NCI-H187 treated with DMSO at 0.1 percent for 48 hours (cell line): ENCODE measurements around the gene CCDC6.
"Not testable (repeated sequence)": the region's sequence is repeated elsewhere in the genome, so short reads cannot be mapped to it uniquely, and the experiment has no call there.

Source experiments
- DNase-seq: peaks from one replicate; lab custom pipeline; 2025; lab: John Stamatoyannopoulos, UW

Gene CCDC6

GRCh38 chr10:59808896-59809643 is 97.3 kb downstream of the CCDC6 start:
- no peak for DNase-seq

GRCh38 chr10:59807629-59808620 is 98.4 kb downstream of the CCDC6 start:
- DNase-seq = no peak

- no peak for DNase-seq
Observed at GRCh38 chr10:59805014-59805413, 101.3 kb downstream of the CCDC6 start.

GRCh38 chr10:59804220-59804619 is 102.1 kb downstream of the CCDC6 start:
- DNase-seq = no peak

GRCh38 chr10:59803714-59804113 is 102.6 kb downstream of the CCDC6 start:
- DNase-seq = no peak

GRCh38 chr10:59801171-59801570 is 105.2 kb downstream of the CCDC6 start:
- no peak for DNase-seq

- no peak for DNase-seq
Observed at GRCh38 chr10:59799421-59799820, 106.9 kb downstream of the CCDC6 start.

- DNase-seq = no peak
Observed at GRCh38 chr10:59793919-59794318, 112.4 kb downstream of the CCDC6 start.

GRCh38 chr10:59792812-59793211 is 113.5 kb downstream of the CCDC6 start:
- DNase-seq = no peak

- DNase-seq = no peak
Observed at GRCh38 chr10:59791601-59792000, 114.8 kb downstream of the CCDC6 start.

- not testable (repeated sequence) for DNase-seq
Observed at GRCh38 chr10:59790080-59790479, 116.3 kb downstream of the CCDC6 start.

- DNase-seq = not testable (repeated sequence)
Observed at GRCh38 chr10:59788914-59789313, 117.4 kb downstream of the CCDC6 start.

GRCh38 chr10:59787032-59787431 is 119.3 kb downstream of the CCDC6 start:
- DNase-seq = not testable (repeated sequence)

- not testable (repeated sequence) for DNase-seq
Observed at GRCh38 chr10:59785476-59785875, 120.9 kb downstream of the CCDC6 start.

GRCh38 chr10:59781511-59781910 is 124.8 kb downstream of the CCDC6 start:
- DNase-seq = no peak

GRCh38 chr10:59779756-59780533 is 126.4 kb downstream of the CCDC6 start:
- no peak for DNase-seq

- no peak for DNase-seq
Observed at GRCh38 chr10:59774451-59774850, 131.9 kb downstream of the CCDC6 start.

- DNase-seq = no peak
Observed at GRCh38 chr10:59773088-59773487, 133.3 kb downstream of the CCDC6 start.

GRCh38 chr10:59771162-59771807 is 135.1 kb downstream of the CCDC6 start:
- DNase-seq = no peak

GRCh38 chr10:59770689-59771088 is 135.7 kb downstream of the CCDC6 start:
- no peak for DNase-seq

- no peak for DNase-seq
Observed at GRCh38 chr10:59762505-59762904, 143.9 kb downstream of the CCDC6 start.

- no peak for DNase-seq
Observed at GRCh38 chr10:59757966-59758365, 148.4 kb downstream of the CCDC6 start.
